ENCODE data around the gene ECHDC3. TPM values are rescaled to one million over a fixed set of nuclear protein-coding genes. Genes with fewer than 3 reads are reported as not detected.

ECHDC3 gene
- total and polyA plus RNA-seq, 2 of the 8 experiments (the other 6 are each of a cell fraction or from before 2014, with no cell fraction given): 15.6 to 19.9 TPM

DNA sequence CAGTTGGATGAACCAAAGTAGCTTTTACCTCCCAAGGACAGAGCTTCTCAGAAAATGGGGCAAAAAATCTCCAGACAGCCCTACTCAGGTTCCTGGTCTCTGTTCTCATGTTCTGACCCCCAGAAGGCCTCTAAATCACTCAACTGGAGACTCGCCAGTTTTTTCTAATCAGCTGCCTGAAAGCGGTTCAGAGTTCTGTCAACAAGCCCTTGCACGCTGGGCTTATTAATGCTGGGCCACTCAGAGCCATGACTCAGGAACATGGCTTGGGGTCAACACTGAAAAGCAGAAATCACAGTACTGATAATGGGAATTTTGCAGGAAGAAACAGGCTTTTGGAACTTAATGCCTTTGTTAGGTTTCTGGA, 15.3 kb downstream of the ECHDC3 start (continued):
- TF ChIP-seq POLR2AphosphoS5 (IDR thresholded peaks at IDR 0.05; ENCODE audit: low read depth, low read length) (no peak), MAFK (IDR thresholded peaks at IDR 0.05; ENCODE audit: low read depth, low read length) (no peak), SRF (IDR thresholded peaks at IDR 0.05; ENCODE audit: low read depth, low read length) (no peak)

All from H1 (cell line).